H9 (cell line): ENCODE data around the gene GNAS-AS1. TPM values are rescaled to one million over a fixed set of nuclear protein-coding genes. Genes with fewer than 3 reads are reported as not detected.
A peak's percentile ranks its signal among the peaks of the same experiment; 100 is the strongest.

Experiments used
- DNase-seq: peaks from one replicate; pipeline ENCODE4 v3.0.0-alpha.2; 2017
- H2AFZ ChIP-seq: one replicate; pipeline ENCODE4 v1.6.1; 2013; ENCODE audit warnings: mild to moderate bottlenecking, low read length, control low read depth, moderate library complexity
- H2AK5ac ChIP-seq: 2 replicates; pipeline ENCODE4 v1.6.1; 2013; ENCODE audit warnings: low read length, control low read depth, mixed read lengths; ENCODE audit not compliant: insufficient read length
- H2BK120ac ChIP-seq: one replicate; pipeline ENCODE4 v1.6.1; 2013; ENCODE audit warnings: low read depth, mild to moderate bottlenecking, low read length, control low read depth, inconsistent platforms; ENCODE audit not compliant: poor library complexity, severe bottlenecking
- H2BK12ac ChIP-seq: 2 replicates; pipeline ENCODE4 v1.6.1; 2013; ENCODE audit warnings: low read length, control low read depth, mixed read lengths, low read depth; ENCODE audit not compliant: insufficient read length
- H2BK15ac ChIP-seq: 2 replicates; pipeline ENCODE4 v1.6.1; 2013; ENCODE audit warnings: low read depth, low read length, control low read depth
- H2BK20ac ChIP-seq: one replicate; pipeline ENCODE4 v1.6.1; 2013; ENCODE audit warnings: low read depth, mild to moderate bottlenecking, low read length, control low read depth, inconsistent platforms; ENCODE audit not compliant: poor library complexity, severe bottlenecking
- H2BK5ac ChIP-seq: 2 replicates; pipeline ENCODE4 v1.6.1; 2013; ENCODE audit warnings: low read length, control low read depth, mixed read lengths; ENCODE audit not compliant: insufficient read length
- H3K14ac ChIP-seq: 2 replicates; pipeline ENCODE4 v1.6.1; 2013; ENCODE audit warnings: low read length, control low read depth; ENCODE audit not compliant: insufficient read depth
- H3K18ac ChIP-seq: 2 replicates; pipeline ENCODE4 v1.6.1; 2013; ENCODE audit warnings: low read depth, mild to moderate bottlenecking, mixed read lengths, low read length, control low read depth; ENCODE audit not compliant: insufficient read length
- H3K23ac ChIP-seq: 2 replicates; pipeline ENCODE4 v1.6.1; 2013; ENCODE audit warnings: low read length, control low read depth, mixed read lengths, low read depth; ENCODE audit not compliant: insufficient read length
- H3K23me2 ChIP-seq: 2 replicates; pipeline ENCODE4 v1.6.1; 2013; ENCODE audit warnings: low read depth, mild to moderate bottlenecking, mixed read lengths, low read length, control low read depth; ENCODE audit not compliant: insufficient read length, poor library complexity, severe bottlenecking
- H3K27ac ChIP-seq: 2 replicates; pipeline ENCODE4 v1.5.1; 2013; ENCODE audit warnings: low read length, control low read depth, mixed read lengths, low read depth; ENCODE audit not compliant: insufficient read length
- H3K27me3 ChIP-seq: 2 replicates; pipeline ENCODE4 v1.6.1; 2013; ENCODE audit warnings: low read length, control low read depth, inconsistent platforms; ENCODE audit not compliant: insufficient read depth
- H3K4ac ChIP-seq: 2 replicates; pipeline ENCODE4 v1.6.1; 2013; ENCODE audit warnings: low read depth, mild to moderate bottlenecking, control low read depth, inconsistent platforms, low read length, moderate library complexity
- H3K4me1 ChIP-seq: 2 replicates; pipeline ENCODE4 v1.6.1; 2013; ENCODE audit warnings: low read length, control low read depth, inconsistent platforms; ENCODE audit not compliant: insufficient read depth
- H3K4me2 ChIP-seq: 2 replicates; pipeline ENCODE4 v1.6.1; 2013; ENCODE audit warnings: low read length, control low read depth, mixed read lengths; ENCODE audit not compliant: insufficient read length, insufficient read depth
- H3K56ac ChIP-seq: 2 replicates; pipeline ENCODE4 v1.6.1; 2013; ENCODE audit warnings: low read depth, mild to moderate bottlenecking, mixed read lengths, low read length, control low read depth; ENCODE audit not compliant: insufficient read length
- H3K79me1 ChIP-seq: 2 replicates; pipeline ENCODE4 v1.6.1; 2013; ENCODE audit warnings: low read depth, mild to moderate bottlenecking, moderate library complexity, low read length, control low read depth, inconsistent platforms; ENCODE audit not compliant: insufficient read depth, poor library complexity, severe bottlenecking
- H3K79me2 ChIP-seq: 2 replicates; pipeline ENCODE4 v1.6.1; 2013; ENCODE audit warnings: low read length, control low read depth, inconsistent platforms; ENCODE audit not compliant: insufficient read depth
- H3K9ac ChIP-seq: 2 replicates; pipeline ENCODE4 v1.6.1; 2013; ENCODE audit warnings: low read length, control low read depth, mixed read lengths; ENCODE audit not compliant: insufficient read length; ENCODE audit errors: extremely low read depth
- H3K9me3 ChIP-seq: one replicate; pipeline ENCODE4 v1.6.1; 2013; ENCODE audit warnings: low read depth, low read length, inconsistent platforms; ENCODE audit not compliant: control insufficient read depth
- H3T11ph ChIP-seq: one replicate; pipeline ENCODE4 v1.6.1; 2013; ENCODE audit warnings: mild to moderate bottlenecking, low read length, control low read depth, inconsistent platforms
- H4K20me1 ChIP-seq: one replicate; pipeline ENCODE4 v1.6.1; 2013; ENCODE audit not compliant: control insufficient read depth, insufficient read length, insufficient read depth
- H4K5ac ChIP-seq: 2 replicates; pipeline ENCODE4 v1.6.1; 2013; ENCODE audit warnings: low read depth, mild to moderate bottlenecking, mixed read lengths, low read length, control low read depth; ENCODE audit not compliant: insufficient read length
- H4K8ac ChIP-seq: replicated peaks from 2 replicates; pipeline ENCODE4 v1.6.1; 2013; ENCODE audit warnings: low read length, control low read depth, mixed read lengths, low read depth; ENCODE audit not compliant: insufficient read length
- H4K91ac ChIP-seq: 2 replicates; pipeline ENCODE4 v1.6.1; 2013; ENCODE audit warnings: low read depth, mild to moderate bottlenecking, moderate library complexity, mixed read lengths, low read length, control low read depth; ENCODE audit not compliant: insufficient read length
- H3K27ac Mint-ChIP-seq, 3 experiments: 2 replicates in 2 of 3; 3 replicates in 1 of 3; pipeline ENCODE4 v1.8.0; 2020 to 2021; ENCODE audit warnings: mixed read lengths in 3 of 3, mild to moderate bottlenecking in 1 of 3, moderate library complexity in 1 of 3
- H3K27me3 Mint-ChIP-seq: 2 replicates; pipeline ENCODE4 v1.8.0; 2021; ENCODE audit warnings: low read depth, mild to moderate bottlenecking, moderate library complexity, mixed read lengths
- H3K36me3 Mint-ChIP-seq, 3 experiments: 2 replicates in 2 of 3; 3 replicates in 1 of 3; pipeline ENCODE4 v1.8.0; 2020 to 2021; ENCODE audit warnings: low read depth in 3 of 3, mixed read lengths in 3 of 3; ENCODE audit not compliant: insufficient read depth in 1 of 3
- H3K4me1 Mint-ChIP-seq, 2 experiments: 2 replicates each; pipeline ENCODE4 v1.8.0; 2020; ENCODE audit warnings: mixed read lengths in 2 of 2
- H3K4me3 Mint-ChIP-seq, 2 experiments: 2 replicates in 1 of 2; 3 replicates in 1 of 2; pipeline ENCODE4 v1.8.0; 2020 to 2021; ENCODE audit warnings: mild to moderate bottlenecking in 2 of 2, mixed read lengths in 2 of 2, moderate library complexity in 1 of 2
- H3K9me3 Mint-ChIP-seq, 2 experiments: 2 replicates in 1 of 2; 3 replicates in 1 of 2; pipeline ENCODE4 v1.8.0; 2020; ENCODE audit warnings: mild to moderate bottlenecking in 2 of 2, mixed read lengths in 2 of 2, moderate library complexity in 1 of 2
- CTCF ChIP-seq: fragments of 200-600 bp; sonication (generic); conservative IDR thresholded peaks from 3 replicates; pipeline ENCODE4 v1.8.0; 2021; ENCODE audit warnings: antibody characterized with exemption, mild to moderate bottlenecking
- WGBS: extraction: QIAGEN DNeasy Blood & Tissue Kit; methylation state at CpG from one replicate; pipeline ENCODE4 v1.1.7; 2013; ENCODE audit warnings: missing lambda C conversion rate, low lambda C conversion rate, mixed read lengths; ENCODE audit not compliant: insufficient read length; ENCODE audit errors: extremely low coverage; 5-methylcytosine and 5-hydroxymethylcytosine counted together
- total RNA-seq: library from RNA; stranded (reverse); gene quantifications from 2 replicates; pipeline ENCODE4 v1.2.1, GENCODE V29; 2021

The GNAS-AS1 gene
- total RNA-seq, 1 experiment from 2014 or later = 11.3 TPM

GRCh38 chr20:58891718-58892140 lies 41.0 kb upstream of the GNAS-AS1 start:
- peak overlapping the region; percentile 74 for H3K9ac ChIP-seq
- no peak overlapping the region for H2BK20ac ChIP-seq
- no peak overlapping the region for H3K23ac ChIP-seq
- H2AK5ac ChIP-seq = no peak overlapping the region
- peak; percentile 47 for DNase-seq
- Mint-ChIP-seq H3K36me3 (peaks cover 8 to 21% (median 16%) of the 10 kb centered on the region in 3 experiments), H3K27ac (peak overlapping the region; percentile 97 to 98 (median 97)), H3K4me3 (peak overlapping the region; percentile 95 to 96), H3K27me3 (no peaks in the 10 kb centered on the region), H3K4me1 (peaks cover 44 to 50% of the 10 kb centered on the region in 2 experiments), H3K9me3 (peaks cover 2 to 3% of the 10 kb centered on the region in 2 experiments; a peak in 4 of 5 replicates)
- H4K5ac ChIP-seq = no peak overlapping the region
- no peak for TF ChIP-seq CTCF
- no peak overlapping the region; the same call in 1 of the 2 replicates for H3K4ac ChIP-seq
- H2BK12ac ChIP-seq = no peak overlapping the region
- no peak overlapping the region for H2AFZ ChIP-seq
- peaks cover 8% of the 10 kb centered on the region for H3K4me1 ChIP-seq
- H3K27ac ChIP-seq = no peak overlapping the region
- no peak overlapping the region for H2BK5ac ChIP-seq
- H3K14ac ChIP-seq = peak overlapping the region; percentile 89; the same call in 1 of the 2 replicates
- no peaks in the 10 kb centered on the region for H3K79me1 ChIP-seq
- peak overlapping the region; percentile 54 for H3K4me2 ChIP-seq
- no peak overlapping the region for H2BK120ac ChIP-seq
- no peaks in the 10 kb centered on the region for H4K20me1 ChIP-seq
- peak overlapping the region; percentile 83 for H3K18ac ChIP-seq
- no peak overlapping the region for H3T11ph ChIP-seq
- no peak overlapping the region for H4K91ac ChIP-seq
- no peak overlapping the region for H3K56ac ChIP-seq
- H3K9me3 ChIP-seq = no peaks in the 10 kb centered on the region
- H3K79me2 ChIP-seq = peaks cover 24% of the 10 kb centered on the region; the same call in 1 of the 2 replicates
- WGBS = no CpG with 5 or more reads among the region's 55 CpGs
- no peak overlapping the region for H2BK15ac ChIP-seq
- H3K27me3 ChIP-seq = no peaks in the 10 kb centered on the region
- no peak overlapping the region for H4K8ac ChIP-seq
- H3K23me2 ChIP-seq = peaks cover 6% of the 10 kb centered on the region
